ENCODE results near the gene ZNF488.

ZNF488 gene

DNA sequence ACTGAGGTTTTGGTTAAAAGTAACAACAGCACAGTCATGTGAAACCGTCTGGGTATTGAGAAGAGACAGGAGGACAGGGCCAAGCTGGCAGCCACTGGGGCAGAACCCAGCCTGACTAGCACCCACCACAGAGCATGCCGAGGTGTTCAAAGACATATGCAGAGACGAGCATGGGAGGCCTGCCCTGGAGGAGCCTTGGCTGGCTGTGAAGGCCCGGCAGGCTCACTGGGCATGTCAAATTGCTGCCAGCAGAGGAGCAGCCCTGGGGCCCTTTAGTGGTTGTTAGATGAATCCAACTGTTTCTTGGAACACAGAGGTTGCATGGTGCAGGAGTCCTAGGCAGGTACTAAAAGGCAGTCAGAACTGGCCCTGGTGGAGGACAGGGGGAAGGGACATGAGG lies 66.8 kb downstream of the ZNF488 start:
- TF ChIP-seq CTCF (conservative IDR thresholded peaks at IDR 0.05; ENCODE audit: low read depth, low read length): no peak

DNA sequence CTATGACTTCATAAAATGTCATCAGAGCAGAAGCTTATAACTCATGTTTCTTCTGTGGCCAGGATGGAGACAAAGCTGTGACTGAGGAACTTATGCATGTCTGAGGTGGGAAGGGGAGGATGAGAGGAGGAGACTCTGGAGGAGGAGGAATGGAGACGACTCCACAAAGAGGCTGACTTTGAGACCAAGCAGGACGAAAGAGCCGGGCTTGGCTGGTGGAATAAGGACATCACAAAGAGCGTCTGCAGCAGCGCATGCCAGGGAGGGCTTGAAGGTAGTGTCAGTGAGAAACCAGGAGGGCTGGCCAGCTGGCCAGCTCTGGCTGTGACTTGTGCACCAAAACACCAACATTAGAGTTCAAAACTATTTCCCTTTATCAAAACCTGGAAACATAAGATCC lies 68.0 kb downstream of the ZNF488 start:
- no peak for TF ChIP-seq CTCF (conservative IDR thresholded peaks at IDR 0.05; ENCODE audit: low read depth, low read length)
- no peak overlapping the region for H3K4me3 ChIP-seq (ENCODE audit: low read depth, low read length)

More for the DNA sequence above, 66.8 kb downstream of the ZNF488 start:
- no peak overlapping the region for H3K4me3 ChIP-seq (ENCODE audit: low read depth, low read length)
- no peak for DNase-seq (ENCODE audit: low read depth)

More for the DNA sequence above, 68.0 kb downstream of the ZNF488 start:
- DNase-seq (ENCODE audit: low read depth): no peak
